Measurements from ENCODE around the gene TSHZ2. TPM values are rescaled to one million over a fixed set of nuclear protein-coding genes. Genes with fewer than 3 reads are reported as not detected.
"Not testable (repeated sequence)": the region's sequence is repeated elsewhere in the genome, so short reads cannot be mapped to it uniquely, and the experiment has no call there.

Gene TSHZ2
- total RNA-seq, 1 donor from 2014 or later = 5.2 TPM

GRCh38 chr20:53534037-53534436 is 561.9 kb downstream of the TSHZ2 start:
- intact Hi-C loops (cut with DNase I) = no loop called here
- no peaks in the 10 kb centered on the region for H3K4me1 ChIP-seq
- H3K27me3 ChIP-seq = no peaks in the 10 kb centered on the region
- H3K36me3 ChIP-seq = no peaks in the 10 kb centered on the region
- H3K9me3 ChIP-seq = no peaks in the 10 kb centered on the region
- H3K27ac ChIP-seq = no peak overlapping the region
- no peak for DNase-seq
- ATAC-seq = no peak
- TF ChIP-seq, protein P1, sequence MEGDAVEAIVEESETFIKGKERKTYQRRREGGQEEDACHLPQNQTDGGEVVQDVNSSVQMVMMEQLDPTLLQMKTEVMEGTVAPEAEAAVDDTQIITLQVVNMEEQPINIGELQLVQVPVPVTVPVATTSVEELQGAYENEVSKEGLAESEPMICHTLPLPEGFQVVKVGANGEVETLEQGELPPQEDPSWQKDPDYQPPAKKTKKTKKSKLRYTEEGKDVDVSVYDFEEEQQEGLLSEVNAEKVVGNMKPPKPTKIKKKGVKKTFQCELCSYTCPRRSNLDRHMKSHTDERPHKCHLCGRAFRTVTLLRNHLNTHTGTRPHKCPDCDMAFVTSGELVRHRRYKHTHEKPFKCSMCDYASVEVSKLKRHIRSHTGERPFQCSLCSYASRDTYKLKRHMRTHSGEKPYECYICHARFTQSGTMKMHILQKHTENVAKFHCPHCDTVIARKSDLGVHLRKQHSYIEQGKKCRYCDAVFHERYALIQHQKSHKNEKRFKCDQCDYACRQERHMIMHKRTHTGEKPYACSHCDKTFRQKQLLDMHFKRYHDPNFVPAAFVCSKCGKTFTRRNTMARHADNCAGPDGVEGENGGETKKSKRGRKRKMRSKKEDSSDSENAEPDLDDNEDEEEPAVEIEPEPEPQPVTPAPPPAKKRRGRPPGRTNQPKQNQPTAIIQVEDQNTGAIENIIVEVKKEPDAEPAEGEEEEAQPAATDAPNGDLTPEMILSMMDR (IDR thresholded peaks at IDR 0.05) = no peak
- H3K4me3 ChIP-seq = no peak overlapping the region

DNA sequence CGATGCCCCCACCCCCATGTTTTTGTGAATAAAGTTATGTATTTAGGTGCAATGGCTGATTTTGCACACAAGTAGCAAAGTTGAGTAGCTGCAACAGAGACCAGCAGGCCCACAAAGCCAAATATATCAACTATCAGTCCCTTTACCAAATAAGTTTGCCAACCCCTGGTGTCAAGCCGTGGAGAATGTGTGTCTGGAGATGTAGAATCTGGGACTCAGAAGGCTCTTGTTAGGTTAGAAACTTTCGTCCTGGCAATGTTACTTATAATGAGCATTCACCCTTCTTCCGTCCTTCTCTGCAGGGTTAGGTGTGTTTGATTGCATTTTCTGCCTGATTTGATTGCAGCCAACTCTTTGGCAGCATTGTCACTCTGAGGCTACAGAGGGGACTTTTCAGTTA is 563.7 kb downstream of the TSHZ2 start:
- ATAC-seq (no peak), DNase-seq (no peak)
- intact Hi-C loops (cut with DNase I) = no loop called here
- TF ChIP-seq, protein P1 (IDR thresholded peaks at IDR 0.05) = no peak
- H3K27me3 ChIP-seq = no peaks in the 10 kb centered on the region
- H3K36me3 ChIP-seq = no peaks in the 10 kb centered on the region
- H3K27ac ChIP-seq = no peak overlapping the region
- no peak overlapping the region for H3K4me3 ChIP-seq
- H3K4me1 ChIP-seq = no peaks in the 10 kb centered on the region
- no peaks in the 10 kb centered on the region for H3K9me3 ChIP-seq

GRCh38 chr20:53536382-53536781 is 564.2 kb downstream of the TSHZ2 start:
- H3K36me3 ChIP-seq; DNase-seq; ATAC-seq; H3K27ac ChIP-seq; H3K27me3 ChIP-seq; H3K4me3 ChIP-seq; H3K4me1 ChIP-seq; H3K9me3 ChIP-seq; intact Hi-C loops (cut with DNase I): not testable (repeated sequence)

DNA sequence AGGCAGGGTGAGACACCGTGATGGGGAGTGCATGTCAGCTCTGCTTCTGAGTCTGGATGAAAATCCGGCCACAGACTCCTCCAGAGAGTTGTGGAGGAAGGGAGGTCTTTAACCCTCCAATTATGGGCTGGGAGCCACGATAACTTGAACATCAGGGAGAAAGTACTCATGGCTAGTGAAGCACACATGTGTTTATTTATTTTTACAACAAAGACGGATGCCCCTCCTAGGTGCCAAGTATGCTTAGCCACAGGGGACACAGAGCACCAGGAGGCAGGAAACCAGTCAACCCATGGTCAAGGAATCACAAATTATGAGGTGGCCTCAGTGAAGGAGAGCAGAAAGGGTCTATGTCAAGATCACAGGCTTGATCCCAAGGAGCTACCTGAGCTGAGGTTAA is 567.4 kb downstream of the TSHZ2 start:
- Histone ChIP-seq H3K27me3 (no peaks in the 10 kb centered on the region), H3K27ac (no peak overlapping the region), H3K4me3 (no peak overlapping the region), H3K36me3 (no peaks in the 10 kb centered on the region), H3K9me3 (no peaks in the 10 kb centered on the region), H3K4me1 (no peaks in the 10 kb centered on the region)
- TF ChIP-seq, protein P1 (IDR thresholded peaks at IDR 0.05) = no peak
- ATAC-seq (no peak), DNase-seq (no peak)
- intact Hi-C loops (cut with DNase I) = no loop called here

Data from upper lobe of right lung (tissue), 1 donor.